Vagina (tissue), 2 donors: ENCODE results near the gene UNC93B1. TPM values are rescaled to one million over a fixed set of nuclear protein-coding genes. Genes with fewer than 3 reads are reported as not detected.

Experiments
- DNase-seq, 2 donors: peaks; one replicate each; pipeline ENCODE4 v3.0.0-alpha.2; 2017; ENCODE audit errors: extremely low spot score in 2 of 2
- H3K27ac ChIP-seq: fragments of 200-600 bp; sonication (generic); one replicate; pipeline ENCODE4 v1.5.1; 2019
- H3K27me3 ChIP-seq: fragments of 200-600 bp; sonication (generic); one replicate; pipeline ENCODE4 v1.5.1; 2019
- H3K36me3 ChIP-seq, 2 donors: fragments of 200-600 bp; sonication (generic); one replicate each; pipeline ENCODE4 v1.5.1; 2017 to 2019
- H3K4me1 ChIP-seq: fragments of 200-600 bp; sonication (generic); one replicate; pipeline ENCODE4 v1.5.1; 2019
- H3K4me3 ChIP-seq, 2 donors: fragments of 200-600 bp; sonication (generic); 1 replicate in 1 of 2; 2 replicates in 1 of 2; pipeline ENCODE4 v1.5.1; 2016 to 2019
- H3K9me3 ChIP-seq: fragments of 200-600 bp; sonication (generic); one replicate; pipeline ENCODE4 v1.5.1; 2019
- POLR2A ChIP-seq, 2 donors: fragments of 450-650 bp; IDR thresholded peaks; one replicate each; pipeline ENCODE4 v1.6.1; 2017; ENCODE audit warnings: antibody characterized with exemption in 2 of 2, mild to moderate bottlenecking in 2 of 2, moderate library complexity in 2 of 2
- POLR2AphosphoS5 ChIP-seq, 2 donors: sonication (generic); formaldehyde crosslinking; IDR thresholded peaks; one replicate each; pipeline ENCODE4 v1.9.0; 2017; ENCODE audit warnings: antibody characterized with exemption in 2 of 2, mild to moderate bottlenecking in 2 of 2, low read depth in 1 of 2; ENCODE audit not compliant: insufficient read depth in 1 of 2
- intact Hi-C: fragments of 100-400 bp; cut with DNase I; formaldehyde crosslinking; loops from one replicate; pipeline ENCODE4 v1.15.1; 2023
- total RNA-seq: library from RNA; depleted of rRNA; stranded (reverse); fragments of >200 nt; gene quantifications from one replicate; pipeline ENCODE4 v1.2.3, GENCODE V29; 2016
- TF ChIP-seq, protein P1 (sequence below), 3 experiments: fragments of 450-650 bp in 2 of 3; fragments of 200-600 bp in 1 of 3; sonication (generic) in 1 of 3; IDR thresholded peaks; one replicate each; pipeline ENCODE4 v1.5.1; 2017 to 2019; ENCODE audit warnings: antibody characterized with exemption in 3 of 3, mild to moderate bottlenecking in 2 of 3, moderate library complexity in 2 of 3

The UNC93B1 gene
- total RNA-seq, 1 donor from 2014 or later: 30.4 TPM

DNA sequence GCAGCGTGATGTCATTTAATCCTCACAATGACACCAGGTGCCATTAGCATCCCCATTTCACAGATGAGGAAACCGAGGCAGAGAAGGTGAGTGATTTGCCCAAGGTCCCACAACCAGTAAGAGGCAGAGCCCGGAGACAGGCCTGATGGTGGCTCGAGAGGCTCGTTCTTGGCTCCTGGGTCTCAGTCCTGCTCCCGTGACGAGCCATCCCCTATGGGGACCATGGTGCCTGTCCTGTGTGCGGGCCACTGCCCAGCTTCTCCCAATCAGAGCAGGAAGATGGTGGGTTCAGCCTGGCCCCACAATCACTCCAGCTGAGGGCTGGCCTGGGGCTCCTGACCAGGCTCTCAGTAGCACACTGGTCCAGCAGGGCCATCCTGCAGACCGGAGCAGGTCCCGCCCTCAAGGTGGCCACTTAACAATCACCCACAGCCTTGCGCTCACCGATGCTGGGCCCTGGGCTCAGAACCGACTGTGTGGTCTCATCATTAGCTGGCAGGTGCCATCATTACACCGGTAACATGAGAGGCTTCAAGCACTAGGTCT, 9.8 kb upstream of the UNC93B1 start:
- Histone ChIP-seq H3K9me3 (no peaks in the 10 kb centered on the region), H3K36me3 (no peaks in the 10 kb centered on the region), H3K4me1 (peaks cover 79% of the 10 kb centered on the region), H3K4me3 (no peak overlapping the region), H3K27ac (peak overlapping the region; percentile 85), H3K27me3 (no peaks in the 10 kb centered on the region)
- intact Hi-C loops: no loop called here
- DNase-seq: no peak
- TF ChIP-seq, protein P1, sequence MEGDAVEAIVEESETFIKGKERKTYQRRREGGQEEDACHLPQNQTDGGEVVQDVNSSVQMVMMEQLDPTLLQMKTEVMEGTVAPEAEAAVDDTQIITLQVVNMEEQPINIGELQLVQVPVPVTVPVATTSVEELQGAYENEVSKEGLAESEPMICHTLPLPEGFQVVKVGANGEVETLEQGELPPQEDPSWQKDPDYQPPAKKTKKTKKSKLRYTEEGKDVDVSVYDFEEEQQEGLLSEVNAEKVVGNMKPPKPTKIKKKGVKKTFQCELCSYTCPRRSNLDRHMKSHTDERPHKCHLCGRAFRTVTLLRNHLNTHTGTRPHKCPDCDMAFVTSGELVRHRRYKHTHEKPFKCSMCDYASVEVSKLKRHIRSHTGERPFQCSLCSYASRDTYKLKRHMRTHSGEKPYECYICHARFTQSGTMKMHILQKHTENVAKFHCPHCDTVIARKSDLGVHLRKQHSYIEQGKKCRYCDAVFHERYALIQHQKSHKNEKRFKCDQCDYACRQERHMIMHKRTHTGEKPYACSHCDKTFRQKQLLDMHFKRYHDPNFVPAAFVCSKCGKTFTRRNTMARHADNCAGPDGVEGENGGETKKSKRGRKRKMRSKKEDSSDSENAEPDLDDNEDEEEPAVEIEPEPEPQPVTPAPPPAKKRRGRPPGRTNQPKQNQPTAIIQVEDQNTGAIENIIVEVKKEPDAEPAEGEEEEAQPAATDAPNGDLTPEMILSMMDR (IDR thresholded peaks at IDR 0.05): no peak
- TF ChIP-seq POLR2AphosphoS5 (IDR thresholded peaks at IDR 0.05; ENCODE audit: insufficient read depth in 1 of 2, low read depth in 1 of 2) (no peak), POLR2A (IDR thresholded peaks at IDR 0.05) (no peak)

- Histone ChIP-seq H3K9me3 (no peaks in the 10 kb centered on the region), H3K4me1 (peaks cover 85% of the 10 kb centered on the region), H3K4me3 (no peak overlapping the region), H3K27me3 (no peaks in the 10 kb centered on the region), H3K27ac (peak overlapping the region; percentile 85), H3K36me3 (no peaks in the 10 kb centered on the region)
- TF ChIP-seq, protein P1 (IDR thresholded peaks at IDR 0.05): no peak
- TF ChIP-seq POLR2AphosphoS5 (IDR thresholded peaks at IDR 0.05; ENCODE audit: insufficient read depth in 1 of 2, low read depth in 1 of 2) (no peak), POLR2A (IDR thresholded peaks at IDR 0.05) (no peak)
- intact Hi-C loops: no loop called here
- no peak for DNase-seq
Observed at GRCh38 chr11:68012843-68013610, 9.1 kb upstream of the UNC93B1 start.

- Histone ChIP-seq H3K9me3 (no peaks in the 10 kb centered on the region), H3K4me1 (peaks cover 86% of the 10 kb centered on the region), H3K4me3 (no peak overlapping the region), H3K36me3 (no peaks in the 10 kb centered on the region), H3K27me3 (no peaks in the 10 kb centered on the region), H3K27ac (peak overlapping the region; percentile 85)
- TF ChIP-seq, protein P1 (IDR thresholded peaks at IDR 0.05): no peak
- TF ChIP-seq POLR2AphosphoS5 (IDR thresholded peaks at IDR 0.05; ENCODE audit: insufficient read depth in 1 of 2, low read depth in 1 of 2): no peak
- no peak for TF ChIP-seq POLR2A (IDR thresholded peaks at IDR 0.05)
- no peak for DNase-seq
- intact Hi-C loops: no loop called here
Observed at GRCh38 chr11:68012044-68012842, 8.3 kb upstream of the UNC93B1 start.

- peak overlapping the region; percentile 44 to 47 for H3K4me3 ChIP-seq
- peaks cover 76% of the 10 kb centered on the region for H3K4me1 ChIP-seq
- intact Hi-C loops: no loop called here
- peak overlapping the region; percentile 85 for H3K27ac ChIP-seq
- H3K36me3 ChIP-seq: no peaks in the 10 kb centered on the region
- H3K27me3 ChIP-seq: no peaks in the 10 kb centered on the region
- DNase-seq: no peak
- TF ChIP-seq POLR2AphosphoS5 (IDR thresholded peaks at IDR 0.05; ENCODE audit: insufficient read depth in 1 of 2, low read depth in 1 of 2): no peak
- TF ChIP-seq, protein P1 (IDR thresholded peaks at IDR 0.05): no peak
- TF ChIP-seq POLR2A (IDR thresholded peaks at IDR 0.05): no peak
- no peaks in the 10 kb centered on the region for H3K9me3 ChIP-seq
Observed at GRCh38 chr11:68011051-68011943, 7.4 kb upstream of the UNC93B1 start.
